GM23338 (cell line): Measurements from ENCODE around the gene FAM76A. TPM values are rescaled to one million over a fixed set of nuclear protein-coding genes. Genes with fewer than 3 reads are reported as not detected.

Experiments used
- ATAC-seq: fragments of 200-7000 bp; cut with Tn5 transposase; 3 replicates; pipeline ENCODE4 v1.9.1; 2020
- DNase-seq: peaks from one replicate; pipeline ENCODE4 v3.0.0-alpha.2; 2015; ENCODE audit warnings: low spot score
- H2AFZ ChIP-seq: fragments of 200-600 bp; sonication (generic); 2 replicates; pipeline ENCODE4 v1.8.0; 2016; ENCODE audit warnings: antibody characterized with exemption, mild to moderate bottlenecking, moderate library complexity
- H3F3A ChIP-seq: fragments of 200-600 bp; sonication (generic); replicated peaks from 2 replicates; pipeline ENCODE4 v1.8.0; 2017; ENCODE audit warnings: antibody characterized with exemption, mixed run types, low read depth
- H3K27ac ChIP-seq: fragments of 200-600 bp; sonication (generic); 2 replicates; pipeline ENCODE4 v1.6.1; 2016; ENCODE audit warnings: low read depth
- H3K27me3 ChIP-seq: fragments of 200-600 bp; sonication (generic); 2 replicates; pipeline ENCODE4 v1.8.0; 2016; ENCODE audit warnings: mild to moderate bottlenecking, mixed run types, moderate library complexity; ENCODE audit not compliant: insufficient read depth
- H3K36me3 ChIP-seq: fragments of 200-600 bp; sonication (generic); 2 replicates; pipeline ENCODE4 v1.8.0; 2016; ENCODE audit warnings: mild to moderate bottlenecking; ENCODE audit not compliant: insufficient read depth
- H3K4me1 ChIP-seq: fragments of 200-600 bp; sonication (generic); 2 replicates; pipeline ENCODE4 v1.8.0; 2016; ENCODE audit warnings: mild to moderate bottlenecking, moderate library complexity; ENCODE audit not compliant: insufficient read depth
- H3K4me2 ChIP-seq: fragments of 200-600 bp; sonication (generic); 2 replicates; pipeline ENCODE4 v1.7.1; 2017; ENCODE audit warnings: mixed run types
- H3K4me3 ChIP-seq: fragments of 200-600 bp; sonication (generic); 2 replicates; pipeline ENCODE4 v1.6.1; 2016; ENCODE audit warnings: mixed run types
- H3K79me2 ChIP-seq: fragments of 200-600 bp; sonication (generic); replicated peaks from 2 replicates; pipeline ENCODE4 v1.8.0; 2017; ENCODE audit warnings: mild to moderate bottlenecking; ENCODE audit not compliant: insufficient read depth
- H3K9me2 ChIP-seq: fragments of 200-600 bp; sonication (generic); 2 replicates; pipeline ENCODE4 v1.8.0; 2017; ENCODE audit not compliant: insufficient read depth
- H4K20me1 ChIP-seq: fragments of 200-600 bp; sonication (generic); replicated peaks from 2 replicates; pipeline ENCODE4 v1.8.0; 2017; ENCODE audit warnings: mild to moderate bottlenecking; ENCODE audit not compliant: insufficient read depth
- H3K27ac Mint-ChIP-seq: 2 replicates; pipeline ENCODE4 v1.8.0; 2020; ENCODE audit warnings: inconsistent platforms, mild to moderate bottlenecking, moderate library complexity, mixed read lengths
- H3K27me3 Mint-ChIP-seq: 3 replicates; pipeline ENCODE4 v1.8.0; 2022; ENCODE audit warnings: low read depth, mild to moderate bottlenecking, moderate library complexity, mixed read lengths, inconsistent platforms; ENCODE audit not compliant: insufficient read depth, poor library complexity
- H3K36me3 Mint-ChIP-seq: 3 replicates; pipeline ENCODE4 v1.8.0; 2021; ENCODE audit warnings: low read depth, mild to moderate bottlenecking, inconsistent platforms, moderate library complexity, mixed read lengths
- H3K4me1 Mint-ChIP-seq: 3 replicates; pipeline ENCODE4 v1.8.0; 2020; ENCODE audit warnings: mild to moderate bottlenecking, inconsistent platforms, mixed read lengths
- H3K4me3 Mint-ChIP-seq: 3 replicates; pipeline ENCODE4 v1.8.0; 2021; ENCODE audit warnings: moderate library complexity, mild to moderate bottlenecking, inconsistent platforms, mixed read lengths
- H3K9me3 Mint-ChIP-seq: 3 replicates; pipeline ENCODE4 v1.8.0; 2020; ENCODE audit warnings: moderate library complexity, mild to moderate bottlenecking, inconsistent platforms, mixed read lengths
- CREB1 ChIP-seq: fragments of 250-450 bp; sonication (Bioruptor Pico); IDR thresholded peaks from 2 replicates; pipeline ENCODE4 v1.5.0; 2020; ENCODE audit warnings: low read depth, mild to moderate bottlenecking, moderate library complexity
- CTCF ChIP-seq, 2 experiments: fragments of 200-600 bp in 1 of 2; sonication (generic) in 1 of 2; conservative IDR thresholded peaks; 2 replicates each; pipeline versions ENCODE4 v1.5.1 to v1.6.1; 2016 to 2017; ENCODE audit warnings: antibody characterized with exemption in 2 of 2, low read depth in 2 of 2, mild to moderate bottlenecking in 2 of 2, moderate library complexity in 1 of 2
- EZH2phosphoT487 ChIP-seq: fragments of 200-600 bp; sonication (generic); IDR thresholded peaks from one replicate; pipeline ENCODE4 v1.8.1; 2018; ENCODE audit warnings: antibody characterized with exemption; ENCODE audit not compliant: unreplicated experiment
- JUNB ChIP-seq: IDR thresholded peaks from one replicate; pipeline ENCODE4 v1.6.1; 2016; ENCODE audit warnings: antibody characterized with exemption; ENCODE audit not compliant: unreplicated experiment
- NANOG ChIP-seq: IDR thresholded peaks from 2 replicates; pipeline ENCODE4 v1.6.1; 2016; ENCODE audit warnings: antibody characterized with exemption, borderline replicate concordance
- POLR2AphosphoS5 ChIP-seq: IDR thresholded peaks from 2 replicates; pipeline ENCODE4 v1.6.1; 2016; ENCODE audit warnings: antibody characterized with exemption, low read depth
- STAT1 ChIP-seq: IDR thresholded peaks from one replicate; pipeline ENCODE4 v1.6.1; 2016; ENCODE audit warnings: antibody characterized with exemption; ENCODE audit not compliant: unreplicated experiment
- ZNF114 ChIP-seq: fragments of 250-450 bp; sonication (Bioruptor Pico); IDR thresholded peaks from 2 replicates; pipeline ENCODE4 v1.5.0; 2020; ENCODE audit warnings: mild to moderate bottlenecking, moderate library complexity
- ZNF331 ChIP-seq: fragments of 250-450 bp; sonication (Bioruptor Pico); IDR thresholded peaks from 2 replicates; pipeline ENCODE4 v1.5.0; 2020; ENCODE audit warnings: low read depth, mild to moderate bottlenecking, moderate library complexity
- polyA plus RNA-seq: library from polyadenylated mRNA; unstranded; fragments of >200 nt; fragmentation: Nextera tagmentation; extraction: Ambion mirVana; gene quantifications from 2 replicates; pipeline ENCODE4 v1.2.1, GENCODE V29; 2016
- total RNA-seq: library from RNA; depleted of rRNA; stranded (reverse); fragments of >200 nt; shearing (Covaris generic); gene quantifications from 2 replicates; pipeline ENCODE4 v1.2.3, GENCODE V29; 2014
- TF ChIP-seq, protein P1 (sequence below): fragments of 250-450 bp; sonication (Bioruptor Pico); IDR thresholded peaks from 2 replicates; pipeline ENCODE4 v1.5.0; 2020; ENCODE audit warnings: mild to moderate bottlenecking, moderate library complexity
- TF ChIP-seq, protein P2 (sequence below): IDR thresholded peaks from 2 replicates; pipeline ENCODE4 v1.6.1; 2016; ENCODE audit warnings: antibody characterized with exemption
- TF ChIP-seq, protein P3 (sequence below): IDR thresholded peaks from one replicate; pipeline ENCODE4 v1.6.1; 2018; ENCODE audit warnings: antibody characterized with exemption; ENCODE audit not compliant: unreplicated experiment

FAM76A gene
- total and polyA plus RNA-seq, 2 experiments from 2014 or later = 12.5 to 13.8 TPM

GRCh38 chr1:27782950-27783349, 57.2 kb downstream of the FAM76A start (continued):
- TF ChIP-seq, protein P1, sequence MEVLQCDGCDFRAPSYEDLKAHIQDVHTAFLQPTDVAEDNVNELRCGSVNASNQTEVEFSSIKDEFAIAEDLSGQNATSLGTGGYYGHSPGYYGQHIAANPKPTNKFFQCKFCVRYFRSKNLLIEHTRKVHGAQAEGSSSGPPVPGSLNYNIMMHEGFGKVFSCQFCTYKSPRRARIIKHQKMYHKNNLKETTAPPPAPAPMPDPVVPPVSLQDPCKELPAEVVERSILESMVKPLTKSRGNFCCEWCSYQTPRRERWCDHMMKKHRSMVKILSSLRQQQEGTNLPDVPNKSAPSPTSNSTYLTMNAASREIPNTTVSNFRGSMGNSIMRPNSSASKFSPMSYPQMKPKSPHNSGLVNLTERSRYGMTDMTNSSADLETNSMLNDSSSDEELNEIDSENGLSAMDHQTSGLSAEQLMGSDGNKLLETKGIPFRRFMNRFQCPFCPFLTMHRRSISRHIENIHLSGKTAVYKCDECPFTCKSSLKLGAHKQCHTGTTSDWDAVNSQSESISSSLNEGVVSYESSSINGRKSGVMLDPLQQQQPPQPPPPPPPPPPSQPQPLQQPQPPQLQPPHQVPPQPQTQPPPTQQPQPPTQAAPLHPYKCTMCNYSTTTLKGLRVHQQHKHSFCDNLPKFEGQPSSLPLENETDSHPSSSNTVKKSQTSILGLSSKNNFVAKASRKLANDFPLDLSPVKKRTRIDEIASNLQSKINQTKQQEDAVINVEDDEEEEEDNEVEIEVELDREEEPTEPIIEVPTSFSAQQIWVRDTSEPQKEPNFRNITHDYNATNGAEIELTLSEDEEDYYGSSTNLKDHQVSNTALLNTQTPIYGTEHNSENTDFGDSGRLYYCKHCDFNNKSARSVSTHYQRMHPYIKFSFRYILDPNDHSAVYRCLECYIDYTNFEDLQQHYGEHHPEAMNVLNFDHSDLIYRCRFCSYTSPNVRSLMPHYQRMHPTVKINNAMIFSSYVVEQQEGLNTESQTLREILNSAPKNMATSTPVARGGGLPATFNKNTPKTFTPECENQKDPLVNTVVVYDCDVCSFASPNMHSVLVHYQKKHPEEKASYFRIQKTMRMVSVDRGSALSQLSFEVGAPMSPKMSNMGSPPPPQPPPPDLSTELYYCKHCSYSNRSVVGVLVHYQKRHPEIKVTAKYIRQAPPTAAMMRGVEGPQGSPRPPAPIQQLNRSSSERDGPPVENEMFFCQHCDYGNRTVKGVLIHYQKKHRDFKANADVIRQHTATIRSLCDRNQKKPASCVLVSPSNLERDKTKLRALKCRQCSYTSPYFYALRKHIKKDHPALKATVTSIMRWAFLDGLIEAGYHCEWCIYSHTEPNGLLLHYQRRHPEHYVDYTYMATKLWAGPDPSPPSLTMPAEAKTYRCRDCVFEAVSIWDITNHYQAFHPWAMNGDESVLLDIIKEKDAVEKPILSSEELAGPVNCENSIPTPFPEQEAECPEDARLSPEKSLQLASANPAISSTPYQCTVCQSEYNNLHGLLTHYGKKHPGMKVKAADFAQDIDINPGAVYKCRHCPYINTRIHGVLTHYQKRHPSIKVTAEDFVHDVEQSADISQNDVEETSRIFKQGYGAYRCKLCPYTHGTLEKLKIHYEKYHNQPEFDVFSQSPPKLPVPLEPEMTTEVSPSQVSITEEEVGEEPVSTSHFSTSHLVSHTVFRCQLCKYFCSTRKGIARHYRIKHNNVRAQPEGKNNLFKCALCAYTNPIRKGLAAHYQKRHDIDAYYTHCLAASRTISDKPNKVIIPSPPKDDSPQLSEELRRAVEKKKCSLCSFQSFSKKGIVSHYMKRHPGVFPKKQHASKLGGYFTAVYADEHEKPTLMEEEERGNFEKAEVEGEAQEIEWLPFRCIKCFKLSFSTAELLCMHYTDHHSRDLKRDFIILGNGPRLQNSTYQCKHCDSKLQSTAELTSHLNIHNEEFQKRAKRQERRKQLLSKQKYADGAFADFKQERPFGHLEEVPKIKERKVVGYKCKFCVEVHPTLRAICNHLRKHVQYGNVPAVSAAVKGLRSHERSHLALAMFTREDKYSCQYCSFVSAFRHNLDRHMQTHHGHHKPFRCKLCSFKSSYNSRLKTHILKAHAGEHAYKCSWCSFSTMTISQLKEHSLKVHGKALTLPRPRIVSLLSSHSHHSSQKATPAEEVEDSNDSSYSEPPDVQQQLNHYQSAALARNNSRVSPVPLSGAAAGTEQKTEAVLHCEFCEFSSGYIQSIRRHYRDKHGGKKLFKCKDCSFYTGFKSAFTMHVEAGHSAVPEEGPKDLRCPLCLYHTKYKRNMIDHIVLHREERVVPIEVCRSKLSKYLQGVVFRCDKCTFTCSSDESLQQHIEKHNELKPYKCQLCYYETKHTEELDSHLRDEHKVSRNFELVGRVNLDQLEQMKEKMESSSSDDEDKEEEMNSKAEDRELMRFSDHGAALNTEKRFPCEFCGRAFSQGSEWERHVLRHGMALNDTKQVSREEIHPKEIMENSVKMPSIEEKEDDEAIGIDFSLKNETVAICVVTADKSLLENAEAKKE (CRISPR knock-in tag) = no peak
- no peak for TF ChIP-seq JUNB

DNA sequence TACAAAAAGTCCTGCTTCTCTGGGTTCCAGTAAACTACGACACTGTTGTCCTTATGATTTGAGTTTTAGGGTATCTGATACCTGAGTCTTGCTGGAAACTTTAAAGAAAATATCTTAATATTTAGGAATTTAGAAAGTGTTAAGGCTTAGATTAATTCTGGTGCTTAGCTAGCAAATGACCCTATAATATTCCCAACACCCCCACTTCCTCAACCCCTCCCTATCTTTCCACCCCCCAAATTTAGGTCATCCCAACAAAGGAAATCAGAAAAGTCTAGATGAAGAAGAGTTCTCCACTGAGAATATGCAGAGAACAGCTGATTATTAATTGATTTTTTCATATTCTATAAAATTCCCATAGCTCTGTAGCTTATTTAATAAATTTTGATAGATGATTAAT, 58.9 kb downstream of the FAM76A start:
- Histone ChIP-seq H3K4me1 (no peaks in the 10 kb centered on the region), H3K79me2 (no peaks in the 10 kb centered on the region; the same call in none of the 2 replicates), H3K36me3 (0 out of 2 replicates have a peak, but pooled peaks cover under 1% of the 10 kb centered on the region), H4K20me1 (no peaks in the 10 kb centered on the region), H3K4me3 (no peak overlapping the region), H3K27ac (no peak overlapping the region), H3K9me2 (no peaks in the 10 kb centered on the region), H3K4me2 (no peak overlapping the region), H2AFZ (no peak overlapping the region), H3F3A (no peaks in the 10 kb centered on the region), H3K27me3 (no peaks in the 10 kb centered on the region)
- peaks cover 3% of the 10 kb centered on the region; the same call in 2 of the 3 replicates for H3K36me3 Mint-ChIP-seq
- no peaks in the 10 kb centered on the region for H3K9me3 Mint-ChIP-seq
- DNase-seq = no peak
- no peak overlapping the region for H3K27ac Mint-ChIP-seq
- no peak for ATAC-seq
- H3K4me1 Mint-ChIP-seq = no peaks in the 10 kb centered on the region
- H3K27me3 Mint-ChIP-seq = no peaks in the 10 kb centered on the region
- no peak for TF ChIP-seq POLR2AphosphoS5
- no peak for TF ChIP-seq EZH2phosphoT487
- TF ChIP-seq, protein P2, sequence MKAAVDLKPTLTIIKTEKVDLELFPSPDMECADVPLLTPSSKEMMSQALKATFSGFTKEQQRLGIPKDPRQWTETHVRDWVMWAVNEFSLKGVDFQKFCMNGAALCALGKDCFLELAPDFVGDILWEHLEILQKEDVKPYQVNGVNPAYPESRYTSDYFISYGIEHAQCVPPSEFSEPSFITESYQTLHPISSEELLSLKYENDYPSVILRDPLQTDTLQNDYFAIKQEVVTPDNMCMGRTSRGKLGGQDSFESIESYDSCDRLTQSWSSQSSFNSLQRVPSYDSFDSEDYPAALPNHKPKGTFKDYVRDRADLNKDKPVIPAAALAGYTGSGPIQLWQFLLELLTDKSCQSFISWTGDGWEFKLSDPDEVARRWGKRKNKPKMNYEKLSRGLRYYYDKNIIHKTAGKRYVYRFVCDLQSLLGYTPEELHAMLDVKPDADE = no peak
- TF ChIP-seq ZNF114 (CRISPR knock-in tag) = no peak
- TF ChIP-seq ZNF331 (CRISPR knock-in tag) = no peak
- TF ChIP-seq, protein P3, sequence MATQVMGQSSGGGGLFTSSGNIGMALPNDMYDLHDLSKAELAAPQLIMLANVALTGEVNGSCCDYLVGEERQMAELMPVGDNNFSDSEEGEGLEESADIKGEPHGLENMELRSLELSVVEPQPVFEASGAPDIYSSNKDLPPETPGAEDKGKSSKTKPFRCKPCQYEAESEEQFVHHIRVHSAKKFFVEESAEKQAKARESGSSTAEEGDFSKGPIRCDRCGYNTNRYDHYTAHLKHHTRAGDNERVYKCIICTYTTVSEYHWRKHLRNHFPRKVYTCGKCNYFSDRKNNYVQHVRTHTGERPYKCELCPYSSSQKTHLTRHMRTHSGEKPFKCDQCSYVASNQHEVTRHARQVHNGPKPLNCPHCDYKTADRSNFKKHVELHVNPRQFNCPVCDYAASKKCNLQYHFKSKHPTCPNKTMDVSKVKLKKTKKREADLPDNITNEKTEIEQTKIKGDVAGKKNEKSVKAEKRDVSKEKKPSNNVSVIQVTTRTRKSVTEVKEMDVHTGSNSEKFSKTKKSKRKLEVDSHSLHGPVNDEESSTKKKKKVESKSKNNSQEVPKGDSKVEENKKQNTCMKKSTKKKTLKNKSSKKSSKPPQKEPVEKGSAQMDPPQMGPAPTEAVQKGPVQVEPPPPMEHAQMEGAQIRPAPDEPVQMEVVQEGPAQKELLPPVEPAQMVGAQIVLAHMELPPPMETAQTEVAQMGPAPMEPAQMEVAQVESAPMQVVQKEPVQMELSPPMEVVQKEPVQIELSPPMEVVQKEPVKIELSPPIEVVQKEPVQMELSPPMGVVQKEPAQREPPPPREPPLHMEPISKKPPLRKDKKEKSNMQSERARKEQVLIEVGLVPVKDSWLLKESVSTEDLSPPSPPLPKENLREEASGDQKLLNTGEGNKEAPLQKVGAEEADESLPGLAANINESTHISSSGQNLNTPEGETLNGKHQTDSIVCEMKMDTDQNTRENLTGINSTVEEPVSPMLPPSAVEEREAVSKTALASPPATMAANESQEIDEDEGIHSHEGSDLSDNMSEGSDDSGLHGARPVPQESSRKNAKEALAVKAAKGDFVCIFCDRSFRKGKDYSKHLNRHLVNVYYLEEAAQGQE = no peak
- no peak for TF ChIP-seq CTCF (conservative IDR thresholded peaks at IDR 0.05; ENCODE audit: low read depth in 2 of 2)
- no peak for TF ChIP-seq NANOG
- TF ChIP-seq STAT1 = no peak
- no peak for TF ChIP-seq CREB1 (CRISPR knock-in tag)
- no peak overlapping the region for H3K4me3 Mint-ChIP-seq
